Esophagus muscularis mucosa (tissue), 4 donors: Measurements from ENCODE around the gene GRHL3. TPM values are rescaled to one million over a fixed set of nuclear protein-coding genes. Genes with fewer than 3 reads are reported as not detected.

Experiments
- DNase-seq: peaks from one replicate; pipeline ENCODE4 v3.0.0-alpha.2; 2017; ENCODE audit errors: extremely low spot score
- H3K27ac ChIP-seq, 4 donors: fragments of 200-600 bp; sonication (generic); replicated peaks in 1 of 4; 1 replicate in 3 of 4; 2 replicates in 1 of 4; pipeline ENCODE4 v1.5.1; 2016 to 2019; ENCODE audit warnings: mild to moderate bottlenecking in 1 of 4
- H3K27me3 ChIP-seq, 4 donors: fragments of 200-600 bp; sonication (generic); one replicate each; pipeline versions ENCODE4 v1.5.1 to v1.6.0; 2016 to 2019
- H3K36me3 ChIP-seq, 4 donors: fragments of 200-600 bp; sonication (generic); one replicate each; pipeline ENCODE4 v1.5.1; 2016 to 2019
- H3K4me1 ChIP-seq, 4 donors: fragments of 200-600 bp; sonication (generic); one replicate each; pipeline ENCODE4 v1.5.1; 2016 to 2019
- H3K4me3 ChIP-seq, 4 donors: fragments of 200-600 bp; sonication (generic); 1 replicate in 2 of 4; 2 replicates in 2 of 4; pipeline ENCODE4 v1.5.1; 2016 to 2019; ENCODE audit warnings: mild to moderate bottlenecking in 4 of 4, moderate library complexity in 1 of 4
- H3K9me3 ChIP-seq, 4 donors: fragments of 200-600 bp; sonication (generic); 1 replicate in 3 of 4; 2 replicates in 1 of 4; pipeline ENCODE4 v1.5.1; 2016 to 2019
- EP300 ChIP-seq: sonication (generic); formaldehyde crosslinking; IDR thresholded peaks from one replicate; pipeline ENCODE4 v1.6.1; 2017; ENCODE audit warnings: antibody characterized with exemption
- POLR2A ChIP-seq: fragments of 450-650 bp; IDR thresholded peaks from one replicate; pipeline ENCODE4 v1.6.1; 2017; ENCODE audit warnings: antibody characterized with exemption, moderate library complexity, mild to moderate bottlenecking, low read depth
- POLR2AphosphoS5 ChIP-seq, 2 donors: sonication (generic); formaldehyde crosslinking; IDR thresholded peaks; one replicate each; pipeline ENCODE4 v1.6.1; 2017; ENCODE audit warnings: antibody characterized with exemption in 2 of 2
- WGBS: methylation state at CpG from one replicate; pipeline ENCODE4 v1.1.5; 2018; 5-methylcytosine and 5-hydroxymethylcytosine counted together
- intact Hi-C: fragments of 100-400 bp; cut with DNase I; formaldehyde crosslinking; loops from one replicate; pipeline ENCODE4 v1.15.1; 2023
- total RNA-seq, 4 donors: library from RNA; depleted of rRNA; stranded (reverse); fragments of >200 nt; gene quantifications; one replicate each; pipeline versions ENCODE4 v1.1.0 to v1.2.1, GENCODE V29; 2016
- TF ChIP-seq, protein P1 (sequence below), 3 experiments: fragments of 200-600 bp in 2 of 3; fragments of 450-650 bp in 1 of 3; sonication (generic) in 2 of 3; IDR thresholded peaks; one replicate each; pipeline ENCODE4 v1.5.1; 2017 to 2019; ENCODE audit warnings: antibody characterized with exemption in 3 of 3, mild to moderate bottlenecking in 2 of 3, moderate library complexity in 1 of 3

The GRHL3 gene
- total RNA-seq, 4 donors from 2014 or later = not detected

DNA sequence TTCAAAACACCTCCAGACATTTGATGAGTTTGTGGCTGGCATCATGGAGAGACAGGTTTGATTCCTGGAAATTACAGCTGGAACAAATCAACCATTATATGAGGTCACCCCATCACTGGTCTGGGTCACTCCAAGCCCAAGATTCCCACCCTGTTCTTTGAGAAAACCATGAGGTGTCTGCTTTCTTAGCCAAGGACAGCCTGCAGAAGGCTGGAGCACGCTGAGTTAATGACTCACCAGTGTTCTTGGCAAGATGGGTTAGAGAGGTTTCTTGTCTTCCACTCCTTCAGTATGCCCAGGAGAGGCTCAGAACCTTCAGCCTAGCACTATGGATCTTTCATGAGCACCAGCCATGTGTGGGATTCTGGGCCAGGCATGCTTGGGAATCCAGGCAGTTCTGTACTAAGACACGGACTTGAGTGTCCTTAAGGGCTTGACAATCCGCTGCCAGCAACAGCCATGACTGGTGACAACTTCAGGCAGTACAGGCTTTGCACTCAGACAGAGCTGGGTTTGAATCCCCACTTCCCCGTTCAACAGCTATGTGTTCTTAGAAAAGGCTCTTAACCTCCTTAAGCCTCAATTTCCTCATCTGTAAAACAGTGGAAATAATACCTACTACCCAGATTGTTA, 43.9 kb downstream of the GRHL3 start:
- Histone ChIP-seq H3K4me1 (peaks cover 0 to 10% (median 6%) of the 10 kb centered on the region in 4 donors), H3K36me3 (peaks cover 3 to 33% (median 10%) of the 10 kb centered on the region in 4 donors), H3K4me3 (no peak overlapping the region), H3K9me3 (no peaks in the 10 kb centered on the region), H3K27ac (peak overlapping the region in 1 of 4 donors; percentile 18), H3K27me3 (no peaks in the 10 kb centered on the region)
- DNase-seq = no peak
- WGBS = 69% methylated on average over 3 of the region's 4 CpGs
- TF ChIP-seq POLR2A (no peak), POLR2AphosphoS5 (IDR thresholded peaks at IDR 0.05) (peak; percentile 15 to 40), EP300 (no peak)
- TF ChIP-seq, protein P1, sequence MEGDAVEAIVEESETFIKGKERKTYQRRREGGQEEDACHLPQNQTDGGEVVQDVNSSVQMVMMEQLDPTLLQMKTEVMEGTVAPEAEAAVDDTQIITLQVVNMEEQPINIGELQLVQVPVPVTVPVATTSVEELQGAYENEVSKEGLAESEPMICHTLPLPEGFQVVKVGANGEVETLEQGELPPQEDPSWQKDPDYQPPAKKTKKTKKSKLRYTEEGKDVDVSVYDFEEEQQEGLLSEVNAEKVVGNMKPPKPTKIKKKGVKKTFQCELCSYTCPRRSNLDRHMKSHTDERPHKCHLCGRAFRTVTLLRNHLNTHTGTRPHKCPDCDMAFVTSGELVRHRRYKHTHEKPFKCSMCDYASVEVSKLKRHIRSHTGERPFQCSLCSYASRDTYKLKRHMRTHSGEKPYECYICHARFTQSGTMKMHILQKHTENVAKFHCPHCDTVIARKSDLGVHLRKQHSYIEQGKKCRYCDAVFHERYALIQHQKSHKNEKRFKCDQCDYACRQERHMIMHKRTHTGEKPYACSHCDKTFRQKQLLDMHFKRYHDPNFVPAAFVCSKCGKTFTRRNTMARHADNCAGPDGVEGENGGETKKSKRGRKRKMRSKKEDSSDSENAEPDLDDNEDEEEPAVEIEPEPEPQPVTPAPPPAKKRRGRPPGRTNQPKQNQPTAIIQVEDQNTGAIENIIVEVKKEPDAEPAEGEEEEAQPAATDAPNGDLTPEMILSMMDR (IDR thresholded peaks at IDR 0.05) = no peak
- intact Hi-C loops = no loop called here

DNA sequence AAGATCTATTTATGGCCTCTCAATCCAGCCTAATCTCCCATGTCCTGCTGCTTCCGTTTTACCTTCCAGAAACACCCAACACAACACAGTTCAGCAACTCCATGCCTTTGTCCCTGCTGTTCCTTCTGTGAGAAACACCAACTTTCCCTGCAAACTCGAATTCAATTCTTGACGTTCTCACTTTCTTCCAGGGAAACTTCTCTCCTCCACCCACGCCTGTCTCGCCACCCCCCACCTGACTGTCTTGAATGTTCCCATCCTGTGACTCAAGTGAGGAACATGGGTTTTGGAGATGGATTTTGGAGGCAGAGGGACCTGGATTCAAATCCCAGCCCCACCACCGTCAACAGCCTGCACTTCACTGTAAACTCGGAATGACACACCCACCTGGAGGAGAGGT, 44.8 kb downstream of the GRHL3 start:
- no peaks in the 10 kb centered on the region for H3K9me3 ChIP-seq
- no peaks in the 10 kb centered on the region for H3K27me3 ChIP-seq
- TF ChIP-seq POLR2A (no peak), EP300 (no peak), POLR2AphosphoS5 (IDR thresholded peaks at IDR 0.05) (no peak)
- TF ChIP-seq, protein P1 (IDR thresholded peaks at IDR 0.05) = no peak
- no peak overlapping the region for H3K4me3 ChIP-seq
- intact Hi-C loops = no loop called here
- 90% methylated on average over 7 of the region's 7 CpGs for WGBS
- H3K4me1 ChIP-seq = peaks cover 0 to 10% (median 6%) of the 10 kb centered on the region in 4 donors
- peaks cover 0 to 33% (median 8%) of the 10 kb centered on the region in 4 donors for H3K36me3 ChIP-seq
- no peak overlapping the region for H3K27ac ChIP-seq
- no peak for DNase-seq

DNA sequence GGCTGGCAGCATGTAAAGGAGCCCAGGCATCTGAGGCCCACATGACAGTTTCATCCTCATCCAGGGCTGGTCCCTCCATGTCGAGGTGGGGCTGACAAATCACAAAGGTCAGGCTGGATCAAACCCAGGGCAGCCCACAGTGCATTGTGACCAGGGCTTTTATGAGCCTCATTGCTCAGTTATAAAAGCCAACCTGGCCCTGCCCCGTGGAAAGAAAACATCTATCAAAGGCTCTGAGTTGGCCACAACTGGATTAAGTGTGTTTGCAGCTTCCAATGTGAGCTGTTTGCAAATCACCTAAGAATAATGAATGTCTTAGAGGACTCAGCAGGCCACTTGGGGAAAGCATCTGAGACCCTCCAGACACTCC, 45.4 kb downstream of the GRHL3 start:
- H3K36me3 ChIP-seq = peaks cover 0 to 27% (median 8%) of the 10 kb centered on the region in 4 donors
- peaks cover 0 to 10% (median 6%) of the 10 kb centered on the region in 4 donors for H3K4me1 ChIP-seq
- peak overlapping the region; percentile 12 to 36 (median 24) for H3K27ac ChIP-seq
- TF ChIP-seq POLR2AphosphoS5 (IDR thresholded peaks at IDR 0.05) = no peak
- TF ChIP-seq EP300 = no peak
- TF ChIP-seq POLR2A = no peak
- TF ChIP-seq, protein P1 (IDR thresholded peaks at IDR 0.05) = no peak
- WGBS = 57% methylated on average over 1 of the region's 2 CpGs
- no peak for DNase-seq
- no peak overlapping the region for H3K4me3 ChIP-seq
- intact Hi-C loops = no loop called here
- H3K9me3 ChIP-seq = no peaks in the 10 kb centered on the region
- no peaks in the 10 kb centered on the region for H3K27me3 ChIP-seq

- intact Hi-C loops = no loop called here
- no peak for DNase-seq
- H3K4me1 ChIP-seq = peaks cover 0 to 10% (median 6%) of the 10 kb centered on the region in 4 donors
- no peaks in the 10 kb centered on the region for H3K27me3 ChIP-seq
- H3K36me3 ChIP-seq = peaks cover 0 to 22% (median 5%) of the 10 kb centered on the region in 4 donors
- H3K4me3 ChIP-seq = no peak overlapping the region
- WGBS = 56% methylated on average over 9 of the region's 11 CpGs
- peak overlapping the region; percentile 13 to 36 (median 30) for H3K27ac ChIP-seq
- TF ChIP-seq POLR2AphosphoS5 (IDR thresholded peaks at IDR 0.05) = no peak
- TF ChIP-seq EP300 = no peak
- TF ChIP-seq, protein P1 (IDR thresholded peaks at IDR 0.05) = no peak
- no peak for TF ChIP-seq POLR2A
- no peaks in the 10 kb centered on the region for H3K9me3 ChIP-seq
Measured at GRCh38 chr1:24364975-24365678, 46.0 kb downstream of the GRHL3 start.
